Left cardiac atrium (tissue), 4 donors: ENCODE data around the gene DLST. TPM values are rescaled to one million over a fixed set of nuclear protein-coding genes. Genes with fewer than 3 reads are reported as not detected.
"Not testable (repeated sequence)": the region's sequence is repeated elsewhere in the genome, so short reads cannot be mapped to it uniquely, and the experiment has no call there.

Source experiments
- ATAC-seq, 2 donors: fragments of 200-7000 bp; cut with Tn5 transposase; one replicate each; pipeline ENCODE4 v1.9.1; 2020; ENCODE audit warnings: mild to moderate bottlenecking in 2 of 2, moderate library complexity in 2 of 2
- DNase-seq: peaks from one replicate; pipeline ENCODE4 v3.0.0-alpha.2; 2020
- intact Hi-C, 2 donors: fragments of 100-400 bp; cut with DNase I; formaldehyde crosslinking; loops; one replicate each; pipeline versions ENCODE4 v1.14.1 to v1.15.1; 2022 to 2023
- total RNA-seq, 2 donors: library from RNA; stranded (reverse); fragmentation: NEBNext Ultra II Directional; extraction: Animal tissue kit (Norgen Biotek cat#: 25700); gene quantifications; one replicate each; pipeline ENCODE4 v1.2.1, GENCODE V29; 2021
- donor health status: DM: no; HTN: yes; CAD: no.
- donor health status: DM: no; HTN: yes; CAD: no; lungs with severe emphysema.
- donor health status: DM: yes; HTN: yes; CAD: no.
- donor health status: Dilated cardiomyopathy.

DLST gene
- total RNA-seq, 2 donors from 2014 or later: 133 to 137 TPM

GRCh38 chr14:74931744-74932143, 50.0 kb downstream of the DLST start:
- ATAC-seq, DNase-seq: not testable (repeated sequence)

GRCh38 chr14:74932401-74932901, 50.7 kb downstream of the DLST start:
- ATAC-seq: peak; percentile 34 to 65
- no peak for DNase-seq
- intact Hi-C loops: no loop called here

More at GRCh38 chr14:74931744-74932143, 50.0 kb downstream of the DLST start:
- intact Hi-C loops: not testable (repeated sequence)

GRCh38 chr14:74932936-74933335, 51.2 kb downstream of the DLST start:
- ATAC-seq, intact Hi-C loops, DNase-seq: not testable (repeated sequence)

GRCh38 chr14:74934041-74934440, 52.3 kb downstream of the DLST start:
- intact Hi-C loops: no loop called here
- DNase-seq (no peak), ATAC-seq (peak; percentile 11 to 20)

GRCh38 chr14:74934476-74935359, 53.0 kb downstream of the DLST start:
- intact Hi-C loops: no loop called here
- ATAC-seq (peak; percentile 65 to 67), DNase-seq (no peak)

GRCh38 chr14:74935360-74935680, 53.6 kb downstream of the DLST start:
- DNase-seq (no peak), ATAC-seq (peak in 1 of 2 donors; percentile 3)
- intact Hi-C loops: no loop called here

GRCh38 chr14:74936151-74936550, 54.4 kb downstream of the DLST start:
- intact Hi-C loops: no loop called here
- no peak for ATAC-seq
- DNase-seq: no peak

- ATAC-seq (no peak), DNase-seq (no peak)
- intact Hi-C loops: no loop called here
Measured at GRCh38 chr14:74936731-74937130, 55.0 kb downstream of the DLST start.

GRCh38 chr14:74937171-74937570, 55.5 kb downstream of the DLST start:
- ATAC-seq: no peak
- DNase-seq: no peak
- intact Hi-C loops: no loop called here

- DNase-seq (no peak), ATAC-seq (no peak)
- intact Hi-C loops: no loop called here
Measured at GRCh38 chr14:74938531-74939495, 57.1 kb downstream of the DLST start.

GRCh38 chr14:74940956-74941565, 59.3 kb downstream of the DLST start:
- ATAC-seq (no peak), DNase-seq (no peak)
- intact Hi-C loops: loop anchor here (10.0 kb wide), 1 partner anchor 144 kb away; no protein-coding TSS in a partner anchor

- DNase-seq (peak; percentile 80), ATAC-seq (peak; percentile 14 to 51)
- intact Hi-C loops: loop anchor here (10.0 kb wide), 1 partner anchor 143 kb away; no protein-coding TSS in a partner anchor
Measured at GRCh38 chr14:74941676-74942097, 60.0 kb downstream of the DLST start.

GRCh38 chr14:74942181-74942580, 60.5 kb downstream of the DLST start:
- ATAC-seq (no peak), DNase-seq (no peak)
- intact Hi-C loops: loop anchor here (10.0 kb wide), 1 partner anchor 143 kb away; no protein-coding TSS in a partner anchor

GRCh38 chr14:74942608-74943007, 60.9 kb downstream of the DLST start:
- DNase-seq (no peak), ATAC-seq (no peak)
- intact Hi-C loops: loop anchor here (10.0 kb wide), 1 partner anchor 142 kb away; no protein-coding TSS in a partner anchor

- no peak for ATAC-seq
- intact Hi-C loops: loop anchor here (5.0 to 10.0 kb wide), 2 partner anchors 57 to 139 kb away; partner anchors contain the start of gene EIF2B2 (in 1 of the 2)
- DNase-seq: no peak
Measured at GRCh38 chr14:74945261-74945851, 63.6 kb downstream of the DLST start.

- intact Hi-C loops: loop anchor here (5.0 to 10.0 kb wide), 2 partner anchors 56 to 139 kb away; partner anchors contain the start of gene EIF2B2 (in 1 of the 2)
- ATAC-seq (peak; percentile 81 to 82), DNase-seq (peak; percentile 81)
Measured at GRCh38 chr14:74945852-74946658, 64.3 kb downstream of the DLST start.

- ATAC-seq: peak; percentile 49 to 58
- intact Hi-C loops: loop anchor here (5.0 to 10.0 kb wide), 2 partner anchors 56 to 138 kb away; partner anchors contain the start of gene EIF2B2 (in 1 of the 2)
- DNase-seq: no peak
Measured at GRCh38 chr14:74946659-74947281, 65.1 kb downstream of the DLST start.
